HG03175 (cell line): ENCODE data around the gene PHLDB3.

Experiments used
- ATAC-seq: cut with Tn5 transposase; IDR thresholded peaks from one replicate; pipeline ENCODE4 v1.9.1; 2021; ENCODE audit warnings: mild to moderate bottlenecking, moderate library complexity; ENCODE audit not compliant: unreplicated experiment

PHLDB3 gene

DNA sequence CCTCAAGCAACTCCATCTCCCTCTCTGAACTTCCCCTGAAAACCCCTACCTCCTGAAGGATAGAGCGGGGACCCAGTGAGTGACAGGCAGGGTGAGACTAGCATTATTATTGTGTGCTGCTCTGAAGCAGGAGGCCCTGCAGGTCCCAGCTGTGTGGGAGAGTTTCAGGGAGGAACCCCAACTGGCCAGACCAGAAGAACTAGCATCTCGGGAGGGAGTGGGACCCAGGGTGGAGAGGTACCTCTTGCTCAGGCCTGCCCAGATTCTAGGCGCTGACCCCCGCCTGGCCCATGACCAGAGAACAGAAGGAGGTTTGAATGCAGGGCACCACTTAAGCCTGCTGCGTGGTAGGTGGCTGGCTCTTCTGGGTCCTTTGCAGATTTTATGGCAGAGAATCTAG is 33.5 kb downstream of the PHLDB3 start:
- ATAC-seq = no peak

DNA sequence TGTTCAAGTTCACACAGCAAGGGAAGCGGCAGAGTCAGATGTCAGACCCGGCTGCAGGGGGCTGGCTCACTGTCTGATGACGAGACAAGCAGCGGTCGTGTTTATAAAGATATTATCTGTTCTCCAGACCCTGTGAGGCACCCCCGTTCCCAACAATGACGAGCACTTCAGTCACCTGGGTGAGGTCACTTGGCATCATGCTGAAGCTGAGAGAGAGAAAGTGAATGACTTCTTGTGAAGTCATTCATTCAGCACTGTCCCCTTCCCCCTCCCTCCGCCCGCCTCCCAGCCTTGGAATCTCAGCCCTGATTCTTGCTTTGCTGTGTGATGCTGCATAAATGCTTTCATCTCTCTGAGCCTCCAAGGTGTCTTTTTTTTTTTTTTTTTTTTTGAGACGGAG is 34.3 kb downstream of the PHLDB3 start:
- ATAC-seq = no peak

DNA sequence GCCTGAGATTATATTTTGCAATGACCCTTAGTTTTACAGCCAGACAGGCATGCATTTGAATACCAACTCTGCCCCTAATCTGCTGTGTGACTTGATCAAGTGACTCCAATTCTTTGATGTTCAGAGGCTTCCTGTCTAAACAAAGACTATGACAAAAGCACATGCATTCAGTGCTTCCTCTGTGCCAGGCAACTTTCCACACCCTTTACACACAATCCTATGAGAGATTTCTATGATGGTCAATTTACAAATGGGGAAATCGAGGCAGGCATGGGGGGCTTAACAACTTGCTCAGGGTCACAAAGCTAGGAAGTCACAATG is 35.4 kb downstream of the PHLDB3 start:
- ATAC-seq = no peak

DNA sequence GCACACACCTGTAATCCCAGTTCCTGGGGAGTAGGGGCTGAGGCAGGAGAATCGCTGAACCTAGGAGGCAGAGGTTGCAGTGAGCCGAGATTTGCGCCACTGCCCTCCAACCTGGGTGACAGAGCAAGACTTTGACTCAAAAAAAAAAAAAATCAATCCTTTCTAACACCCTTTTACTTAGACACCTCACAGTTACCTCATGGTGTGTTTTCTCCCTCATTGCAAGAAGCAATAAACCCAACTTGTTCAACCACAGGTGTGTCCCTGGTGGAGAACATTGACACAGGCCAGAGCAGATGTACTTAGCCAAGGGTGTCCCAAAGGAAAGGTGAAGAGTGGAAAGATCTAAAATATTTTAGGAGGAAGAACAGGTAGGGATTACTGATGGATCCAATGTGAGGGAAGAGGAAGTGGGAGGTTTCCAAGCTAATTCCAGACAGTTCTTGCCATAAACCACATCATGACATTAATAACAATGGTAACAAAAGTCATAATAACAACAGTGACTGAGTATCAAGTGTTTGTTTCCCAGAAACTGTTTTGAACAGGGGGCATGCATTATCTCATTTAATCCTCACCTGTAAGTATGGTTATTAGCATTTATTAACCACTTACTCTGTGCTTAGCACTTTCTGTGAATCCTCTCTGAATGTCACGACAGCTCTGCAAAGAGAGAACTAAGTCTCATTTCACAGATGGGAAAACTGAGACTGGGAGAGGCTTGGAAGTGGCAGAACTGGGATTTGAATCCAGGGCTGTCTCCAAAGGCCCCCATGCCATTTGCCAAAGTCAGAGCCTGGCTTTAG is 36.0 kb downstream of the PHLDB3 start:
- no peak for ATAC-seq

DNA sequence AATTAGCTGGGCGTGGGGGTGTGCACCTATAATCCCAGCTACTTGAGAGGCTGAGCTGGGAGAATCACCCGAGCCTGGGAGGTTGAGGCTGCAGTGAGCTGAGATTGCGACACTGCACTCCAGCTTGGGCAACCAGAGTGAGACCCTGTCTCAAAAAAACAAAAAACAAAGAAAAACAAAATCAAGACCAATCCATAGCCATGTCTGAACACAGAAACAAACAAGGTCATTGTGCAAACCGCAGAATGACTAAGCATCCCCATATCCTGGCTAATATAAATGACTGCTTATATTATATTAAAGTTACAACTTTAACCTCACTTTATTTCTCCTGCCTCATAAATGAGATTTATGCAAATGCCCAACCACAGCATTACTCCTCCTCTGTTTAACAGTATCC is 36.8 kb downstream of the PHLDB3 start:
- no peak for ATAC-seq

DNA sequence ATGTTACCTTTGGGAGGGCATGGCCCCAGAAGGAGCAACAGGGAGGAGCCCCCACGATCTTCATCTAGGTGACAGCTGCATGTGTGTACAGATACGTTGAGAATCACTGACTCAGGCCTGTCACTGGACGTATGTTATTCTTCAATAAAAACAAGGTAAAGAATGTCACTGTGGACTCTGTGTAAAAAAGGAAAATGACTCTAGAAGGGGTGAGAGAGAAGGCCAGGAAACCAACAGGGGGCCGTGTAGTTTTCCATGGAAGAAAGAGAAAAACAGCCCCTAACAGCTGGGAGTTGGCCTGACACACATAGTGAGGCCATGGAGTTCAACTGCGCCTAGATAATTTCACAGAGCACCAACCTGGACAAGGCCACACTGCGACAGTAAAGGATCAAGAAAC is 37.3 kb downstream of the PHLDB3 start:
- no peak for ATAC-seq

DNA sequence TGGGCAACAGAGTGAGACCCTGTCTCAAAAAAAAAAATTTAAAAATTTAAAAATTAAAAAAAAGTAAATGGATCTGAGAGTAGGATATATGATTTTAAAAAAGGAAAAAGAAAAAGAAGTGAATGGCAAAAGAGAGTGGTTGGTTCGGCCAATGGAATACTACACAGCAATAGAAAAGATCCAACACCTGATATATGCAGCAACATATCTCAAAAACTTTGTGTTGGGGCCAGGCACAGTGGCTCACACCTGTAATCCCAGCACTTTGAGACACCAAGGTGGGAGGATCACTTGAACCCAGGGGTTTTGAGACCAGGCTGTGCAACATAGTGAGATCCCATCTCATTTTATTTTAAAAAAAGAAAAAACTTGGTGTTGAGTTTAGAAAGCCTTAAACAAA is 37.8 kb downstream of the PHLDB3 start:
- ATAC-seq = no peak

DNA sequence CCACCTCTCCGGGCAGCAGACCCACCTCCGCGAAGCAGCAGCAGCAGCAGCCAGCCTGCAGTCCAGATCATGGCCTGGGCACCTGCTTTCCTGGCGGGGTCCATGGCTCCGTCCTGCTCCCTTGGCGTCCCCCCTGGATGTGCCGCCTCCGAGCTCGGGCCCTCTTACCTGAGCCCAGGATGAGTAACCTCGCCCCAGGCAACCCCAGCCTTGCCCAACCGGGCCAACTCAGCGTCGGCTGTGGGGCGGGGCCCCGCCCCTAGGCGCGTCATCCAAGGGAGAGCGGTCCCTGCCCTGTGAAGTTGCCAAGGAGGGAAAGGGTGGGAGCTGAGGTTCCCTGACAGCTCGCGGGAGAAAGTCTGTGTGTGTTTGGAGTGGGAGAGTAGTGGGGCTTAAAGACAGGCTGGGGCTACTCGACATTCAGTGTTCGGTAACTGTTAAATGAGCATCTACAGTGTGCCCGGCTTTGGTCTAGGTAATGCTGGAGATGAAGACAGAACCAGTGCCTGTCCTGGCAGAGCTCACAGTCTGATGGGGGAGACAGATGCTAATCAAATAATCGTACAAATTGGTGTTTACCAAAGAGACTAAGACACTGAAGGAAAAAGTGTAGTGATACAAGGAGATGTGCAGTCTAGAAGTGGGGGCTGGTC is 39.0 kb downstream of the PHLDB3 start, which contains the start of gene LYPD3:
Gene LYPD3 (minus strand): TSS at position 141 of the 653 bp plus-strand sequence. CDS start 37 bp downstream, at position 104.
- no peak for ATAC-seq

DNA sequence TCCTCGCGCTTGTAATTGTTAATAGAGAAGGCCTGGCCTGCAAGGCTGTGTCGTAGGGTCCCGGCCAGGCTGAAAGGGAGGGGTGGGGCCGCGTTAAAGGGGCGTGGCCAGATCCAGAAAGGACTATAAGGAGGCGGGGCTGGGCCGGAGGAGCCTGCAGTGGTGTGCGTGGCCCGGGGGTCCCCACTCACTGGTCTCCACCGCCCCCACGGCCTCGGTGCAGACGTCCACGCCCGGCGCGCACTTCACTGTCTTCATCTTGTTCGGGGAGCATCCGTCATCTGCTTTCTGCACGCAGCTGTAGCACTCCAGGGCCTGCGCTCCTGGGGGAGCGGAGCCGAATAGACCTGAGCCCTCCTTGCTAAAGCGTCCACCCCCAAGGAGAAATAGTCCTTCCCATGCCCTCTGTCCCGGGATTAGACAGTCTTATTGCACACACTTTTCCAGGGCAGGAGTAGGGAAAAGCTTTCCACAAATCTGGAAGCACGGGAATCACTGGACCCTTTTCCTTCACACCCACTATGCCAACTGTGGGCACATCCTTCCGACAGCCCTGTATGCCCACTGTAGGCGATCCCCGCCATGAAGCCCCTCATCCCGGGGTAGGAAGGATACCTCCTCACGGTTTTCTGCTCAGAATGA is 40.3 kb downstream of the PHLDB3 start:
- peak; percentile 38 for ATAC-seq

DNA sequence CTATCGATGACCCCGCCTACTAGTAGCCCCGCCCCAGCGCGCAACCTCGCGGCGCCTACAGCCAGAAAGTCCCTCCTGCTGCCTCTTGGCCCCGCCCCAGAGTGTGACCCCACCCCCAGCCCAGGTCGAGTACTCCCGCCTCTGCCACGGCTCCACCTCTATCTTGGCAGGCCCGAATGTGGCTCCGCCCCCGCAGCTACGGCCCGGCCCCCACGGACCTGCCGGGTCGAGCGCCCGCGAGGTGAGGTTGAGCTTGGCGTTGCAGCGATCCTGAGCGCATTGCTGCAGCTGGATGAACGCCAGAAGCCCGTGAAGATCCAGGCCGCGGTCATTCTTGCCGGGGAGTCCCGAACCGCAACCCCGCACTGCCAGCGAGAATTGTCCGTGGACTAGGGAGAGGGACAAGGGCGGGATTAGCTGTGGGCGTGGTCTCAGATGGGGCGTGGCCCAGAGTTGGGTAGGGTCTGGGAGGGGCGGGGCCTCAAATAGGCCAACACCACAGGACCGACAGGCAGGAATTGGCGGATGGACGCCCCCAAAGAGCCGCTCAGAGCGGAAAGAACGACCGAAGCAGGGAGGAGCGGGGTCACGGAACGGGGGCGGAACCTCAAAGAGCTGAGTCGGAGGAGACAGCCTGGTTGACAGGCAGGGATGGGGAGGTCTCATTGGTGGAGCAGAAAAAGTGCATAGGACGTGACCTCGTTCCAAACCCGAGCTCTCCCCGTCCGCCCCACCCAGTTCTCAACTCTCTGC is 41.0 kb downstream of the PHLDB3 start:
- ATAC-seq = peak; percentile 79

DNA sequence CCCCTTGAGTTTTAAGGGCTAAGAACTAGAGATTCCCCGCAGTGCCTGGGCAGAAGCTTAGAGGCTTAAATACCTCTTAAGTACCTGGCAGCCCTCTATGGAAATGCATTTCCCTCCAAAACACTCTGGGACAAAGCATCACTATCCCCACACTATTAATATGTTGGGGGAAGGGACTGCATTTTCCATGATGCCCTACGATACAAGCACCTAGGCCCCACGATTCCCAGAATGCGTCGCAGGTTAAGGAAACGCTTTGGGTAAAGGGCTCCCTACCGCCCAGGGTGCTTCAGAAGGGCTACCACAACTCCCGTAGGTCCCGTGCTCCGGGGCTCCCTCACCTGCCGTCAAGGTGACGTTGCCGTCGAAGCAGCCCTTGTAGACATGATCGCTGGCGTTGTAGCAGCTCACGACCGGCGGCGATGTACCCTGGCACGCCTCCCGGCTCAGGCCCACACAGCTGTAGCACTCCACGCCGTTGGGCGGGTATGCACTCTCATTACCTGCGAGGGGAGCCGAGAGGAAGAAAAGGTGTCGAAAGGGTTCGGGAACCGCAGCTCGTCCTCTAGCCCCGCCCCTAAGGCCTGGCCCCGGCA is 41.7 kb downstream of the PHLDB3 start:
- ATAC-seq = no peak

DNA sequence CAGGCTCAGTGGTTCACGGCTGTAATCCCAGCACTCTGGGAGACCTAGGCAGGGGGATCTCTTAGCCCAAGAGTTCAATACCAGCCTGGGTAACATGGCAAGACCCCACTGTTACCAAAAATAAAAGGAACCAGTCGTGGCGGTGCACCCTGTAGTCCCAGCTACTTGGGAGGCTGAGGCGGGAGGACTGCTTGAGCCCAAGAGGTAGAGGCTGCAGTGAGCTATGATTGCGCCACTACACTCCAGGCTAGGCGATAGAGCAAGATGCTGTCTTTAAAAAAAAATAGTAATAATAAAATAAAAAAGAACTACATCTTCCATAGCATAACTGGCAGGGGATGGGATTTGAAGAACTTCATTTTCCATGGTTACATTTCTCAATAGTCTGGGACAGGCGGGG is 42.2 kb downstream of the PHLDB3 start:
- no peak for ATAC-seq

DNA sequence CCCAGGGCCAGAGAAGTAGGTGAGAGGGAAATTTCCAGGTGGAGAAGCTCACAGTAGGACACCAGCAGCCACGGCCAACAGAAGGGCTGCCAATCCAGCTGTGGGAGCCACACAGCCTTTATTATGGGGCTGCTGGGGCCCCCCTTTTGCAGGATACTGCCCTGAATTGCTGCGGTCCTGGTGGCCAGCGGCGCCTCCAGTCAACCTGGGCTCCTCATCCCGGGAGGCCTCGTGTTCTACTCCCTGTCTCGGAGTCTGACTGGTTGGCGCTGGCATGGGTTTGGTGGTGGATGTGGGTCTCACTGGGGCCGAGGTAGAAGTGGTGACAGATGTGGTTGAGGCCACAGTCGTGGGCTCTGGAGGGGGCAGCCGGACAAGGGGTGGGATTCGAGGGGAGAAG is 43.2 kb downstream of the PHLDB3 start:
- no peak for ATAC-seq

DNA sequence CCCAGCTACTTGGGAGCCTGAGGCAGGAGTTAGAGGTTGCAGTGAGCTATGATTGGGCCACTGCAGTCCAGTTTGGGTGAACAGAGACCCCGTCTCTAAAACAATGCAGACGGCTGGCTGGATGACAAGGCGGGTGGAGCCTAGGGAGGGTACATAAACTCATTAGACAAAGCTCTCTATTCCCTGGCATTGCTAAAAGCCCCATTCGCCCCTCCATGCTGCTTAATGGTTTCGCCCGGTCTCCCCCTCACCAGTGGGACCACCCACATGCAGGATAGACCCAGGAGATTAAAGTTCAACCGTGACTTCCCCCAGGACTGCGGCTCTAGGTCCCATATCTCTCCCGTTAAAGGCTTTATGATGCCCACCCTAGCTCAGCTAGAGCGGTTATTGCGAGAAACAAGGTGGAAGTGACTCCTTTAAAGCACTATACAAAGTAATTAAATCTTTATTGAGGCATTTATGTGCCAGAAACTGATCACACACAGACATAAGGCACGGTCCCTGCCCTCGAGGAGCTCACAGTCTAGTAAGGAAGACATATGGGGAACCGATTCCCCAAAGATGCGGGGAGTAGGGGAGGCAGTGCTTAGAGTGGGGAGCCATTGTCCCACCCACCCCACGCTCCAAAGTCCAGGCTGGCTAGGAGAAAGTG is 44.1 kb downstream of the PHLDB3 start:
- no peak for ATAC-seq

DNA sequence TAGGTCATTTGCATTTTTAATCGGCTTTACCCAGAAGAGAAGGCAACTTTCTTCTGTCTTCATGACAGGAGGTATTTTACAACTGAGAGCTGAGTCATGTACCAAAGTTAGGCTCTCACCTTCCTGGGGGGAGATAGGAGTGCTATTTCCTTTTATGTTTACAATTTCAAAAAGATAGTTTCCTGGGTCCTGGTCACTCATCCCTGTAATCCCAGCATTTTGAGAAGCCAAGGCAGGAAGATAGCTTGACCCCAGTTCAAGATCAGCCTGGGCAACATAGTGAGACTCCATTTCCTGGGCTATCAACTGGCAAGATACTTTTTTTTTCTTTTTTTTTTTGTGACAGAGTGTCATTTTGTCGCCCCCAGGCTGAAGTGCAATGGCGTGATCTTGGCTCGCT is 46.7 kb downstream of the PHLDB3 start:
- ATAC-seq = no peak

DNA sequence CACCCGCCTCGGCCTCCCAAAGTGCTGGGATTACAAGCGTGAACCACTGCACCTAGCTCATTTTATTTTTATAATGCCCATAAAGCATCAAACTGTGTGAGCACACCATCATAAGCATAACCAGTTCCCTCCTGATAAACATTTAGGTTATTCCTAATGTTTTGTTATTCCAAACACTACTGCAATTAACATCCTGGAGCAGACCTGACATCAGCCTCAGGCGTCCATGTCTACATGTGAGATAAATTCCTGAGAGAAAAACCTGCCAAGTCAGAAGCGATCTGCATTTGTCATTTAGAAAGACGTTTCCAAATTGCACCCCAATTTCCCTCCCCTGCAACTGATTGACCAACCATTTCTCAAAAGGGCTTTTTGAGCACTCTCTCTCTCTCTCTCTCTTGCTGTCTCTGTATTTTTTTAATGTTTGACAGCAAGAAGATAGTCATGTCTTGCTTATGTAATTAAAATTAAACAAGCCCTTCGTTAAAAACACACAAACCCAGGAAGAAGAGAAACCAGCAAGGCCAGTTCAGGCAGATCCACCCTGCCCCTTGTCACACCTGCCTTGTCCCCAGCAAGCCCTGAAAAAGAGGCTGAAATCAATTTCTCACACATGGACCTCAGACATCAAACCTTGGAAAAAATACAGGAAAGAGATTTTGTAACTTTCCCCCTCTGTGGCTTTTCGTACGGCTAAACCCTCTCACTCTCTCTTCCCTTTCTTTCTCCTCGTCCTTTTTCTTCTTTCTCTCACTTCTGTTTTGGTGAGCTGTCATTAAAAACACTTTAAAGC is 49.0 kb downstream of the PHLDB3 start:
- no peak for ATAC-seq

DNA sequence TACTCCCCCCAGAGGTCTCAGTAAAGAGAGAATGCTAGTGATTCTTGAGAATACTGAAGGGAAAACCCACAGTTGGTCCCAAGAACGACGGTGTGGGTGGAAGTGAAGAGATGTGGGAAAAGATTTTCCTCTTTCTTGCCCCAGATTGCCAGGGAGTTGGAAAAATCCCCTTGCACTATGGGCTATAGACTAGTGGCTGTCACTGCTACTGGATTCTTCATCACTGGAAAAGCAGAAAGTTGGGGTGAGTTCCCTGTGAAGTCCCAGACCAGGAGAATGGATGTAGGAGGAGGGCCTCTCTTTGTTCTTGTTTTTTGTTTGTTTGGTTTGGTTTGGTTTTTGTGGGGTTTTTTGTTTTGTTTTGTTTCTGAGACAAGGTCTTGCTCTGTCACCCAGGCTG is 50.5 kb downstream of the PHLDB3 start:
- ATAC-seq = no peak

DNA sequence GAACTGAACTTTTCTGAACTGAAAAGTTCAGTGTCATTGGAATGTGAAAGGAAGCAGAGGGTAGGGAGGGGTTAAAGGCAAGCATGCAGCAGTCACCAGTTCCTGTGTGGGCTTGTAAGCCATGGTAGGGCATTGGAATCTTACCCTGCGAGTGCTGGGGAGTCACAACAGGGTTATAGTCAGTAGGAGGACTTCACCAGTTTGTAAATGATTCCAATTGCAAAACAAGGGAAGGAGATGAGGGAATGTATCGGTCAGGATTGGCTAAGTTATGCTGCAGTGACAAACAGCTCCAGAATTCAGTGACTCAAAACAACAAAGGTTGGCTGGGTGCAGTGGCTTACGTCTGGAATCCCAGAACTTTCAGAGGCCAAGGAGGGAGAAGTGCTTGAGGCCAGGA is 52.0 kb downstream of the PHLDB3 start:
- ATAC-seq = no peak

DNA sequence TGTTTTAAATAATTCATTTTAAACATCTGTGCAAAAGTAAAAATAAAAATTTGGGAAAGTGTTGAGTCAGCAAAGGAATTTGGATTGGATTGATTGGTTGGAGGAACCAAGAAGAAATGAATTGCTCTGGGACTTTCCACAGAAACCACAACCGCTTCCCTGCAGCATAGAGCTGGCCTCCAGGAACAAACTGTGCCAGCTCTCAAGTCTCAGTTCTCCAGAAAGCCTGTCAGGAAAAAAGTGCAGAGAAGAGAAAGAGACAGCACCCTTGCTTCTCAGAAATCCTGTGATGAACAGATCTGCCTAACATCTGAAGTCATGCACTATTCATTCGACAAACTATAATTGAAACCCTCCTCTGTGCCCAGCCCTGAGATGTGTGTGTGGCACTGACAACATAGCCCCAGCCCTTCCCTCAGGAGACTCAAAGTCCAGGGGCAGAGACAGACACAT is 54.0 kb downstream of the PHLDB3 start:
- no peak for ATAC-seq

DNA sequence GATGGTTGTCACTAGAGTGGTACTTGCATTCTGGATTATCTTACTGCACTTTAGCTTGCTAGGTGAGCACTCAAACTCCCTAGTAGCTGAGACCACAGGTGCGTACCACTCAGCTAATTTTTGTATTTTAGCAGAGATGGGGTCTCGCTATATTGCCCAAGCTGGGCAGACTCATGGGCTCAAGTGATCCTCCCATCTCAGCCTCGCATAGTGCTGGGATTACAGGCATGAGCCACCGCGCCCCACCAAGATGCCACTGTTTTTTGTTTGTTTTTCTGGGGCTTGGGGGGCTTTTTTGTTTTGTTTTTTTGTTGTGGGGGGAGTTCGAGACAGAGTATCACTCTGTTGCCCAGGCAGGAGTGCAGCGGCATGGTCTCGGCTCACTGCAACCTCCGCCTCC is 56.9 kb downstream of the PHLDB3 start:
- no peak for ATAC-seq
